K562 (cell line): ENCODE results near the gene DGKA. TPM values are rescaled to one million over a fixed set of nuclear protein-coding genes. Genes with fewer than 3 reads are reported as not detected.

Source experiments
- ATF3 ChIP-seq, 2 experiments: fragments of 450-650 bp in 1 of 2; sonication (generic) in 1 of 2; formaldehyde crosslinking in 1 of 2; IDR thresholded peaks in 1 of 2; conservative IDR thresholded peaks in 1 of 2; 2 replicates each; pipeline versions ENCODE4 v1.6.1 to v1.8.1; 2016 to 2023; ENCODE audit warnings: mild to moderate bottlenecking in 2 of 2, moderate library complexity in 2 of 2, inconsistent platforms in 1 of 2, missing genetic modification reagents in 1 of 2
- ELF1 ChIP-seq: fragments of 200-800 bp; sonication (Bioruptor generic); IDR thresholded peaks from 2 replicates; pipeline ENCODE4 v1.6.1; 2016; ENCODE audit warnings: missing genetic modification characterization, missing compliant biosample characterization
- FIP1L1 ChIP-seq: fragments of 200-400 bp; formaldehyde crosslinking; IDR thresholded peaks from 2 replicates; pipeline ENCODE4 v1.6.1; 2018; ENCODE audit warnings: mild to moderate bottlenecking, low read depth, low read length; ENCODE audit not compliant: poor library complexity, severe bottlenecking
- FOXO4 ChIP-seq: fragments of 450-650 bp; formaldehyde crosslinking; IDR thresholded peaks from 2 replicates; pipeline ENCODE4 v1.4.0; 2020; ENCODE audit warnings: mild to moderate bottlenecking, moderate library complexity
- HMGXB4 ChIP-seq: sonication (generic); formaldehyde crosslinking; IDR thresholded peaks from 2 replicates; pipeline ENCODE4 v1.8.1; 2023; ENCODE audit warnings: mild to moderate bottlenecking, missing genetic modification reagents
- MAZ ChIP-seq, 2 experiments: fragments of 450-650 bp in 1 of 2; sonication (generic) in 1 of 2; formaldehyde crosslinking; IDR thresholded peaks in 1 of 2; conservative IDR thresholded peaks in 1 of 2; 2 replicates each; pipeline versions ENCODE4 v1.4.0 to v1.5.0; 2020; ENCODE audit warnings: mild to moderate bottlenecking in 1 of 2, missing genetic modification reagents in 1 of 2
- MTA1 ChIP-seq: fragments of 450-650 bp; IDR thresholded peaks from 2 replicates; pipeline ENCODE4 v1.6.1; 2017; ENCODE audit warnings: borderline replicate concordance
- POLR2AphosphoS5 ChIP-seq: IDR thresholded peaks from 2 replicates; pipeline ENCODE4 v1.6.1; 2011; ENCODE audit warnings: mild to moderate bottlenecking, low read depth, low read length, moderate library complexity; ENCODE audit not compliant: control insufficient read depth, insufficient read depth
- RNF2 ChIP-seq: sonication (generic); IDR thresholded peaks from 2 replicates; pipeline ENCODE4 v1.6.1; 2016
- SMARCA5 ChIP-seq: fragments of 450-650 bp; IDR thresholded peaks from 2 replicates; pipeline ENCODE4 v1.6.1; 2016
- TBP ChIP-seq: optimal IDR thresholded peaks from 2 replicates; pipeline ENCODE3; 2011; ENCODE audit warnings: low read depth, low read length, improper control_type of control experiment
- TFAP4 ChIP-seq: sonication (generic); formaldehyde crosslinking; IDR thresholded peaks from 2 replicates; pipeline ENCODE4 v1.8.0; 2022; ENCODE audit warnings: missing genetic modification reagents, mild to moderate bottlenecking, moderate library complexity, borderline replicate concordance
- ZBTB17 ChIP-seq: fragments of 450-650 bp; formaldehyde crosslinking; IDR thresholded peaks from 2 replicates; pipeline ENCODE4 v1.4.0; 2020; ENCODE audit warnings: mild to moderate bottlenecking
- ZBTB9 ChIP-seq: fragments of 450-650 bp; formaldehyde crosslinking; IDR thresholded peaks from 2 replicates; pipeline ENCODE4 v1.4.0; 2020; ENCODE audit warnings: mild to moderate bottlenecking, moderate library complexity
- ZNF408 ChIP-seq: fragments of 250-450 bp; sonication (Bioruptor Pico); IDR thresholded peaks from 2 replicates; pipeline ENCODE4 v1.4.0; 2020; ENCODE audit warnings: low read depth, mild to moderate bottlenecking, moderate library complexity
- polyA plus RNA-seq, 8 experiments: library from polyadenylated mRNA; depleted of rRNA in 4 of 8; stranded (reverse) in 5 of 8; unstranded in 3 of 8; fragments of >200 nt; fragmentation: Nextera tagmentation in 2 of 8; fragmentation: Illumina TruSeq in 1 of 8; extraction: Ambion mirVana in 2 of 8; extraction: Trizol in 1 of 8; gene quantifications; 2 replicates each; pipeline versions ENCODE4 v1.2.1 to v1.2.3, GENCODE V29; 2011 to 2014; ENCODE audit warnings: inconsistent platforms in 1 of 8, missing spikeins in 1 of 8
- total RNA-seq, 7 experiments: library from RNA; depleted of rRNA in 6 of 7; stranded (reverse); fragments of >200 nt in 6 of 7; fragmentation: Illumina TruSeq in 2 of 7; extraction: Trizol in 2 of 7; gene quantifications; 2 replicates each; pipeline versions ENCODE4 v1.2.1 to v1.2.3, GENCODE V29; 2011 to 2021; ENCODE audit warnings: low replicate concordance in 1 of 7

DGKA gene
- total and polyA plus RNA-seq, 9 of the 15 experiments (the other 6 are each of a cell fraction or from before 2014, with no cell fraction given): 3.4 to 12.4 (median 6.2) TPM

- peak; percentile 15; the same call in 1 of the 2 replicates for TF ChIP-seq ZBTB9
- TF ChIP-seq ATF3 (IDR thresholded peaks at IDR 0.05): no peak
- TF ChIP-seq ATF3 (CRISPR knock-in tag; conservative IDR thresholded peaks at IDR 0.05): no peak
- peak in 1 of 2 experiments; percentile 78; a peak in 3 of 4 replicates for TF ChIP-seq MAZ (CRISPR knock-in tag; conservative IDR thresholded peaks at IDR 0.05 in 1 of 2, IDR thresholded peaks at IDR 0.05 in 1 of 2)
- TF ChIP-seq TFAP4: peak; percentile 80
- TF ChIP-seq FIP1L1: no peak
- peak; percentile 39; the same call in 1 of the 2 replicates for TF ChIP-seq MTA1
- 0 out of 2 replicates have a peak, but pooled peaks have one; percentile 15 for TF ChIP-seq FOXO4 (CRISPR knock-in tag)
- TF ChIP-seq TBP: peak; percentile 82
- TF ChIP-seq ELF1 (tag): no peak
- 0 out of 2 replicates have a peak, but pooled peaks have one; percentile 13 for TF ChIP-seq ZBTB17 (CRISPR knock-in tag)
- TF ChIP-seq SMARCA5: no peak
- TF ChIP-seq RNF2: peak; percentile 43; the same call in 1 of the 2 replicates
- TF ChIP-seq ZNF408 (CRISPR knock-in tag): no peak
- TF ChIP-seq POLR2AphosphoS5: peak; percentile 76
- TF ChIP-seq HMGXB4 (CRISPR knock-in tag): no peak
These were observed 3.1 kb upstream of the DGKA start, which contains the start of gene PYM1 (continued) for GRCh38 chr12:55927588-55928502.
